Cardiac fibroblast (primary cell): ENCODE results near the gene ZHX3.

Source experiments
- DNase-seq, 2 donors: peaks; one replicate each; pipeline versions ENCODE4 v3.0.0 to v3.0.0-alpha.2; 2010; ENCODE audit warnings: low read depth in 2 of 2
- H3K4me3 ChIP-seq, 2 donors: replicated peaks in 1 of 2; 1 replicate in 1 of 2; 2 replicates in 1 of 2; pipeline ENCODE4 v1.5.1; 2011; ENCODE audit warnings: low read depth in 2 of 2, low read length in 2 of 2, mild to moderate bottlenecking in 2 of 2, moderate library complexity in 1 of 2
- CTCF ChIP-seq: IDR thresholded peaks from one replicate; pipeline ENCODE4 v1.5.1; 2011; ENCODE audit warnings: low read depth, mild to moderate bottlenecking, low read length, inconsistent platforms

The ZHX3 gene

DNA sequence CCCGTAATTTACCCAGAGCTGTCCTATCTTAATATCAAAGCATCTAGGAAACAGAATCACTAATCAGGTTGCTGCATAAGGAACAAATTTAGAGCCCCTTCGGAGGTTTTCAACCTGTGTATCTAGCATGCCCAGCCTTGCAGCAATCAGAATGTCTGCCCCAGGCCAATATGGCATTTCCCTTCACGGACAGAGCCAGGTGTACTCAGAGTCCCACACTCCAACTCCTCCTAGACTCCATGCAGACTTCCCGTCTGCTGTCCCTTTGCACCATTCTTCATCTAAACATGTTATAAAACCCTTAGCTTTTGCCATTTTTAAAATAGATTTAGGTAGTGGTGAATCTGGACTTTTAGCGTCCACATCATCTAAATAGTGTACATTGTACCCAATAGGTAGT, 61.0 kb downstream of the ZHX3 start:
- no peak overlapping the region for H3K4me3 ChIP-seq
- TF ChIP-seq CTCF, result no peak
- DNase-seq, result no peak

DNA sequence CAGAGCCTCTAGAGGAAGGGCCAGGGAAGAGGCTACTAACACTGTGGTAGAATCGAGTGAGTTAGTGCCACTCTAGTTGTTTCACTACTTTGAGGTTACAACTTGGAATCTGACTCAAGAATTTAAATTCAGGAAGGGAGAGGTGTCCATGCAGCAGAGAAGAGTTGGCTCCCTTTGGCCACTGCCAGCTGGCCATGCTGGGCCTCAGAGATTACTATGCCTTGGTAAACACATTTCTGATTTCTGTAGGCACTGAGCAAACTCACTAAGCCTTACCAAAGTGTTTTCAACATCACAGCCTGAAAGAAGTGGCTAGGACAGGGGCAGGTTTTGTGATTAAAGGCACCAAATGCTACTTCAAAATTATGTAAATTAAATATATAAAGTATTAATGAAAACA, 61.9 kb downstream of the ZHX3 start:
- DNase-seq, result no peak
- TF ChIP-seq CTCF, result no peak
- no peak overlapping the region for H3K4me3 ChIP-seq

DNA sequence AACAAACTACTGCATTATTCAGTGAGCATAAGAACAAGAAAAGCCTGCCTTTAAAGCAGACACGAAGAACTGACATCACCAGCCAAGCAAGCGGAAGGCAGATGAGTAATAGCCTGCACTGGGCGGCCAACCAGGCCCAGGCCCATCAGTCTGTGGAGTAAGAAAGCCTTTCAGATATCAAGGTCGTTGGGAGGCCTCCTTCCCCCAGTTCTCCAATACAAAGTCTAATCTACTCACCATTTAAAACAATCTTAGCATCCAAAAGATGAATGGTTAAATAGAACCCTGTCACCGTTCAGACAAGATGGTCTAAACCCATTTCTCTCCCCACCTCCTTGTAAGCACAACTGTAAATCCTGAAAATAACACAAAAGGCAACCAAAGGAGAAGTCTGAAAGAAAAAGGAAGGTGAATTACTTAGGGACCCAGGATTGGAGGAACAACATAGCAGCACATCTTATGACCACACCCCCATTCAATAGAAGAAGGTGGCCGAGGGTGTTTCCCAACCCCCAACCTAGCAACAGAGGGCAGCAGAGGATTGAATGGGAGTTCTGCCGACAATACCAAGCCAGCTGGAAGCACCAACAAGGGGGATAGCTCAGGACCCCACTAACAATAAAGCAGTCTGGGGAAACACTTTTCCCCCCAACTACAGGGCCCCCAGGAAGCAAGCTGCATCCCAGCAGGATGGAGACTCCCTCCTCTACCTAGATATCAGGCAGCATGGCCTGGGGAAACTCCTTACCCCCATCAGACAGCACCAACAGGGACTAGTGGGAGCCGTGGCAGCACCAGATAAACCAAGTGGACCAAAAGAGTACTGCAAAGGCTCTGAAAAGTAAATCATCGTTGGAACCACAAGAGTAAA, 67.9 kb downstream of the ZHX3 start:
- DNase-seq, result peak; percentile 94 to 95
- peak; percentile 35 for TF ChIP-seq CTCF
- H3K4me3 ChIP-seq, result peak overlapping the region in 1 of 2 donors; percentile 19

DNA sequence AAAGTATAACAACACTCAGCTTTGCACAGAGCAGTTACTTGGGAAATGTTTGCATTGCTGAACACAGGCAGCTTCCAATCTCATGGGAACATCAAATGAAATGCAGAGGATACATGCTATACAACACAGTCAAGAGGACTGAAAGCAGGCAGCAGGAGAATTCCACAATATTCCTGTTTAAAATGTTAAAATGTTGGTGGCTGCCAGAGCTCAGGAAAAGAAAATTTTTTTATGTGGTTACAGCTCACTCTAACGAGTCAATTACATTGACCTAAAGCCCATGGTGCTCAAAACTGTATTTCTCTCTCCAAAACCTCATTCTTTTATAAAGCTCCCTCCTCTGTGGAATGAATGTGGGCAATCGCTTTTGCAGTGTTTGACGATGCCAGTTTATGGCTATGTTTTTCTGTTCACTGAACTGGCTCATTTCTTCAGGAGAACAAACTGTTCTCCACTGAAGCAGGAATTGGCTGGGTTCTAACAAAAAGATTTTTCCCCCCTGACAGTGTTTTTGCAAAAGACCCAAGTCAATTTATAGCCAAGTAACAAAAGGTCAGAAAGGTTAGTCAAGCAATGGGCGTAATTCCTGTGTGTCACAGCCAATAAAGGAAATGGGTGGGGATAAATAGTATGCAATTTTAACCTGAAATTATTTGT, 69.0 kb downstream of the ZHX3 start:
- peak; percentile 95 to 97 for DNase-seq
- TF ChIP-seq CTCF, result no peak
- peak overlapping the region in 1 of 2 donors; percentile 19 for H3K4me3 ChIP-seq

DNA sequence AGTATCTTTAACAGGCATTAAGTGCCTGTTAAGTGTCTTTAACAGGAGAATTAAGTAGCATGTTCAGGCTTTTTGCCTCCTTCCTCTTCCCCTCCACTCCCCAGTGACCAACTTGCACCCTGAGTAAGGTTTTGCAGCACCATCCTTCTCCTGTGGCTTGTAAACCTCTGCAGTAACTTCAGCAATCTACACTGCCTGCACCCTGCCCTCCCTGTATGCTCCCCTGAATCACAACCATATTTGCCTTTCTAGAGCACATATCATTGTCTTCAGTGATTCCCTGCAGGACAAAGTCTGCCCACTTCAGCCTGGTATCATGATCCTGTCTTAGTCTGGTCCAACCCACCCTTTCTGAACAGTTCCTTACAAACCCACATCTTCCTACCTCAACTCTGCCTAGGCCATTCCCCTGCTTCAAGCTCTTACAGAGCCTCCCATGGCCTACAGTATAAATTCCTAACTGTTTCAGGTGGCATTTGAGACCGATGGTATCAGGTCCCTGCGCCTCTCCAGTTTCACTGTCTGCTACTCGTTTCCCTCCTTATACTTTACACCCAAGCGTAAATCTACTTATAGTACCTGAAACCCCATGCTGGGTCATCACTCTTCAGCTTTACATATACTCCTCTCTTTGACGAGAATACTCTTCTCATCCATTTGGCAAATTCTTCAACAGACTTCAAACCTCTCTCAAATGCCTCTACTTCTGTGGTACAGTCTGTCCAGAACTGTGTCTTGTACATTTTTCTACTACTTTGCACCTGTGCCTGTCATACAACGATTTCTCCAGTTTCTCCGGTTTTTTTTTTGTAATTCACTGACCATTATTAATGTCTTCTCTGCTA, 69.8 kb downstream of the ZHX3 start:
- no peak for DNase-seq
- H3K4me3 ChIP-seq, result no peak overlapping the region
- TF ChIP-seq CTCF, result no peak

- TF ChIP-seq CTCF, result peak; percentile 15
- H3K4me3 ChIP-seq, result no peak overlapping the region
- DNase-seq, result peak; percentile 43 to 65
Observed at GRCh38 chr20:41245086-41245707, 72.3 kb downstream of the ZHX3 start.
